Thyroid gland (tissue), 4 donors: ENCODE measurements around the gene FYN. TPM values are rescaled to one million over a fixed set of nuclear protein-coding genes. Genes with fewer than 3 reads are reported as not detected.

Source experiments
- DNase-seq, 2 donors: peaks; one replicate each; pipeline ENCODE4 v3.0.0-alpha.2; 2019
- H3K27ac ChIP-seq, 3 donors: fragments of 200-600 bp; sonication (generic); 1 replicate in 2 of 3; 2 replicates in 1 of 3; pipeline ENCODE4 v1.5.1; 2016 to 2019; ENCODE audit warnings: mild to moderate bottlenecking in 1 of 3, moderate library complexity in 1 of 3
- H3K27me3 ChIP-seq: fragments of 200-600 bp; sonication (generic); one replicate; pipeline ENCODE4 v1.5.1; 2019
- H3K36me3 ChIP-seq, 2 donors: fragments of 200-600 bp; sonication (generic); one replicate each; pipeline ENCODE4 v1.5.1; 2016 to 2019
- H3K4me1 ChIP-seq, 2 donors: fragments of 200-600 bp; sonication (generic); one replicate each; pipeline ENCODE4 v1.5.1; 2017 to 2019
- H3K4me3 ChIP-seq, 3 donors: fragments of 200-600 bp; sonication (generic); replicated peaks in 1 of 3; 1 replicate in 2 of 3; 2 replicates in 1 of 3; pipeline ENCODE4 v1.5.1; 2016; ENCODE audit warnings: mild to moderate bottlenecking in 1 of 3
- H3K9me3 ChIP-seq: fragments of 200-600 bp; sonication (generic); one replicate; pipeline ENCODE4 v1.5.1; 2017
- CTCF ChIP-seq, 6 experiments: fragments of 200-600 bp in 3 of 6; fragments of 450-650 bp in 3 of 6; sonication (generic) in 3 of 6; IDR thresholded peaks; one replicate each; pipeline ENCODE4 v1.5.1; 2016 to 2019; ENCODE audit warnings: antibody characterized with exemption in 6 of 6, mild to moderate bottlenecking in 2 of 6, inconsistent platforms in 1 of 6, moderate library complexity in 1 of 6
- POLR2A ChIP-seq, 2 donors: fragments of 450-650 bp; IDR thresholded peaks; one replicate each; pipeline ENCODE4 v1.6.1; 2017; ENCODE audit warnings: antibody characterized with exemption in 2 of 2, mild to moderate bottlenecking in 2 of 2, moderate library complexity in 1 of 2
- WGBS, 2 donors: methylation state at CpG; one replicate each; pipeline ENCODE4 v1.1.5; 2017; 5-methylcytosine and 5-hydroxymethylcytosine counted together
- intact Hi-C: fragments of 100-400 bp; cut with DNase I; formaldehyde crosslinking; loops from one replicate; pipeline ENCODE4 v1.15.1; 2023
- total RNA-seq, 4 donors: library from RNA; depleted of rRNA; stranded (reverse); fragments of >200 nt; gene quantifications; one replicate each; pipeline ENCODE4 v1.2.3, GENCODE V29; 2016

Gene FYN
- total RNA-seq, 4 donors from 2014 or later = 67.0 to 206 (median 95.9) TPM

- Histone ChIP-seq H3K27ac (no peak overlapping the region), H3K4me3 (no peak overlapping the region), H3K4me1 (peaks cover 20 to 52% of the 10 kb centered on the region in 2 donors), H3K9me3 (no peaks in the 10 kb centered on the region), H3K27me3 (no peaks in the 10 kb centered on the region), H3K36me3 (no peaks in the 10 kb centered on the region)
- TF ChIP-seq POLR2A (IDR thresholded peaks at IDR 0.05) (no peak), CTCF (IDR thresholded peaks at IDR 0.05) (no peak)
- intact Hi-C loops = loop anchor here (10.0 kb wide), 1 partner anchor 195 kb away; no protein-coding TSS in a partner anchor
- WGBS, 2 donors = 91 to 99% methylated on average over 11 of the region's 11 CpGs
- DNase-seq = no peak
Measured at GRCh38 chr6:111799576-111800258, 73.5 kb downstream of the FYN start.

- Histone ChIP-seq H3K9me3 (no peaks in the 10 kb centered on the region), H3K27ac (no peak overlapping the region), H3K4me1 (peaks cover 14 to 38% of the 10 kb centered on the region in 2 donors), H3K4me3 (no peak overlapping the region), H3K36me3 (no peaks in the 10 kb centered on the region), H3K27me3 (no peaks in the 10 kb centered on the region)
- 78 to 87% methylated on average over 5 of the region's 5 CpGs for WGBS, 2 donors
- intact Hi-C loops = no loop called here
- TF ChIP-seq POLR2A (IDR thresholded peaks at IDR 0.05) = no peak
- TF ChIP-seq CTCF (IDR thresholded peaks at IDR 0.05) = no peak
- no peak for DNase-seq
Measured at GRCh38 chr6:111798281-111798725, 74.9 kb downstream of the FYN start.

GRCh38 chr6:111796310-111796918, 76.8 kb downstream of the FYN start:
- Histone ChIP-seq H3K4me1 (peaks cover 5 to 20% of the 10 kb centered on the region in 2 donors), H3K36me3 (no peaks in the 10 kb centered on the region), H3K27me3 (no peaks in the 10 kb centered on the region), H3K27ac (no peak overlapping the region), H3K9me3 (no peaks in the 10 kb centered on the region), H3K4me3 (no peak overlapping the region)
- TF ChIP-seq POLR2A (IDR thresholded peaks at IDR 0.05) = no peak
- no peak for TF ChIP-seq CTCF (IDR thresholded peaks at IDR 0.05)
- no peak for DNase-seq
- intact Hi-C loops = no loop called here
- 96 to 97% methylated on average over 3 of the region's 3 CpGs for WGBS, 2 donors

GRCh38 chr6:111795558-111795957, 77.7 kb downstream of the FYN start:
- WGBS, 2 donors = 94 to 96% methylated on average over 2 of the region's 2 CpGs
- Histone ChIP-seq H3K4me3 (no peak overlapping the region), H3K27ac (no peak overlapping the region), H3K4me1 (peaks cover 0 to 12% of the 10 kb centered on the region in 2 donors), H3K9me3 (no peaks in the 10 kb centered on the region), H3K36me3 (no peaks in the 10 kb centered on the region), H3K27me3 (no peaks in the 10 kb centered on the region)
- intact Hi-C loops = no loop called here
- no peak for DNase-seq
- TF ChIP-seq CTCF (IDR thresholded peaks at IDR 0.05) (no peak), POLR2A (IDR thresholded peaks at IDR 0.05) (no peak)
